Measurements from ENCODE around the gene CRTAP. TPM values are rescaled to one million over a fixed set of nuclear protein-coding genes. Genes with fewer than 3 reads are reported as not detected.

Gene CRTAP
- total and polyA plus RNA-seq, 3 donors from 2014 or later: 70.2 to 151 (median 123) TPM

- H3K4me3 ChIP-seq: no peak overlapping the region
- H3K36me3 ChIP-seq (ENCODE audit: low read depth, missing control alignments): no peaks in the 10 kb centered on the region
- DNase-seq: no peak
- WGBS, 2 donors: 50% methylated on average over 2 of the region's 2 CpGs
- H3K27ac ChIP-seq: no peak overlapping the region
- no peaks in the 10 kb centered on the region for H3K4me1 ChIP-seq
- TF ChIP-seq CTCF (IDR thresholded peaks at IDR 0.05) (no peak), POLR2A (IDR thresholded peaks at IDR 0.05) (no peak)
- intact Hi-C loops (cut with DNase I; ENCODE audit: low total_unique reads): no loop called here
- H3K9me3 ChIP-seq: no peaks in the 10 kb centered on the region
- no peaks in the 10 kb centered on the region for H3K27me3 ChIP-seq
Measured at GRCh38 chr3:33139996-33140395, 26.2 kb downstream of the CRTAP start.

- no peaks in the 10 kb centered on the region for H3K4me1 ChIP-seq
- WGBS, 2 donors: 95 to 100% methylated on average over 3 of the region's 3 CpGs
- H3K36me3 ChIP-seq (ENCODE audit: low read depth, missing control alignments): no peaks in the 10 kb centered on the region
- no peaks in the 10 kb centered on the region for H3K27me3 ChIP-seq
- TF ChIP-seq POLR2A (IDR thresholded peaks at IDR 0.05) (no peak), CTCF (IDR thresholded peaks at IDR 0.05) (no peak)
- no peaks in the 10 kb centered on the region for H3K9me3 ChIP-seq
- intact Hi-C loops (cut with DNase I; ENCODE audit: low total_unique reads): no loop called here
- H3K27ac ChIP-seq: no peak overlapping the region
- no peak for DNase-seq
- H3K4me3 ChIP-seq: no peak overlapping the region
Measured at GRCh38 chr3:33141006-33141405, 27.2 kb downstream of the CRTAP start.

- Histone ChIP-seq H3K4me1 (peaks cover 6% of the 10 kb centered on the region), H3K9me3 (no peaks in the 10 kb centered on the region), H3K4me3 (no peak overlapping the region), H3K27me3 (no peaks in the 10 kb centered on the region), H3K36me3 (ENCODE audit: low read depth, missing control alignments) (no peaks in the 10 kb centered on the region), H3K27ac (no peak overlapping the region)
- DNase-seq: peak; percentile 48
- TF ChIP-seq POLR2A (IDR thresholded peaks at IDR 0.05) (no peak), CTCF (IDR thresholded peaks at IDR 0.05) (peak in 1 of 3 experiments; percentile 37)
- intact Hi-C loops (cut with DNase I; ENCODE audit: low total_unique reads): no loop called here
- WGBS, 2 donors: 54 to 86% methylated on average over 1 of the region's 1 CpG
Measured at GRCh38 chr3:33144433-33144832, 30.6 kb downstream of the CRTAP start.

GRCh38 chr3:33145221-33145900 is 31.5 kb downstream of the CRTAP start:
- H3K36me3 ChIP-seq (ENCODE audit: low read depth, missing control alignments): no peaks in the 10 kb centered on the region
- 88 to 89% methylated on average over 14 to 16 of the region's 16 CpGs for WGBS, 2 donors
- intact Hi-C loops (cut with DNase I; ENCODE audit: low total_unique reads): no loop called here
- H3K4me3 ChIP-seq: no peak overlapping the region
- peaks cover 6% of the 10 kb centered on the region for H3K4me1 ChIP-seq
- DNase-seq: no peak
- H3K27me3 ChIP-seq: no peaks in the 10 kb centered on the region
- H3K9me3 ChIP-seq: no peaks in the 10 kb centered on the region
- TF ChIP-seq POLR2A (IDR thresholded peaks at IDR 0.05) (no peak), CTCF (IDR thresholded peaks at IDR 0.05) (no peak)
- H3K27ac ChIP-seq: no peak overlapping the region

All from testis (tissue), 3 donors.